ENCODE results near the gene DSG3. TPM values are rescaled to one million over a fixed set of nuclear protein-coding genes. Genes with fewer than 3 reads are reported as not detected.

The DSG3 gene
- total and polyA plus RNA-seq, 2 of the 8 experiments (the other 6 are each of a cell fraction or from before 2014, with no cell fraction given) = 0.03 to 0.07 TPM

DNA sequence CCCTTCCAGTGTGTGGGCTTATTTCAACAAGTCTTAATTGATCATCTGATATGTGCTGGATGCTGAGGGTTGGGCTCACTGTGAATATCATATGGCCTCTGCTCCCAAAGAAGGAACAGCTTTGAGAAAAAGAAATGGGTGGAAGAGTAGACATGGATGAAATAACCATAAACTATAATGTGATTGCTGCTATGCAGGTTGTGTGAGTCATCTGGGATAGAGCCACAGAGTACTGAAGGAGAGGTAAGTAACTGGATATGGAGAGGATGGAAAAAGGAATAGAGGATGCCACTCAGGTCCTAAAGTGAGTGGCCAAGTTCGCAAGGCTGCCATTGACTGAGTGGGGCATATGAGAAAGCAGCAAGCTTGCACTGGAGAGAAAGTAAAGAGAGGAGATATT is 41.8 kb downstream of the DSG3 start (continued):
- TF ChIP-seq, protein P1, sequence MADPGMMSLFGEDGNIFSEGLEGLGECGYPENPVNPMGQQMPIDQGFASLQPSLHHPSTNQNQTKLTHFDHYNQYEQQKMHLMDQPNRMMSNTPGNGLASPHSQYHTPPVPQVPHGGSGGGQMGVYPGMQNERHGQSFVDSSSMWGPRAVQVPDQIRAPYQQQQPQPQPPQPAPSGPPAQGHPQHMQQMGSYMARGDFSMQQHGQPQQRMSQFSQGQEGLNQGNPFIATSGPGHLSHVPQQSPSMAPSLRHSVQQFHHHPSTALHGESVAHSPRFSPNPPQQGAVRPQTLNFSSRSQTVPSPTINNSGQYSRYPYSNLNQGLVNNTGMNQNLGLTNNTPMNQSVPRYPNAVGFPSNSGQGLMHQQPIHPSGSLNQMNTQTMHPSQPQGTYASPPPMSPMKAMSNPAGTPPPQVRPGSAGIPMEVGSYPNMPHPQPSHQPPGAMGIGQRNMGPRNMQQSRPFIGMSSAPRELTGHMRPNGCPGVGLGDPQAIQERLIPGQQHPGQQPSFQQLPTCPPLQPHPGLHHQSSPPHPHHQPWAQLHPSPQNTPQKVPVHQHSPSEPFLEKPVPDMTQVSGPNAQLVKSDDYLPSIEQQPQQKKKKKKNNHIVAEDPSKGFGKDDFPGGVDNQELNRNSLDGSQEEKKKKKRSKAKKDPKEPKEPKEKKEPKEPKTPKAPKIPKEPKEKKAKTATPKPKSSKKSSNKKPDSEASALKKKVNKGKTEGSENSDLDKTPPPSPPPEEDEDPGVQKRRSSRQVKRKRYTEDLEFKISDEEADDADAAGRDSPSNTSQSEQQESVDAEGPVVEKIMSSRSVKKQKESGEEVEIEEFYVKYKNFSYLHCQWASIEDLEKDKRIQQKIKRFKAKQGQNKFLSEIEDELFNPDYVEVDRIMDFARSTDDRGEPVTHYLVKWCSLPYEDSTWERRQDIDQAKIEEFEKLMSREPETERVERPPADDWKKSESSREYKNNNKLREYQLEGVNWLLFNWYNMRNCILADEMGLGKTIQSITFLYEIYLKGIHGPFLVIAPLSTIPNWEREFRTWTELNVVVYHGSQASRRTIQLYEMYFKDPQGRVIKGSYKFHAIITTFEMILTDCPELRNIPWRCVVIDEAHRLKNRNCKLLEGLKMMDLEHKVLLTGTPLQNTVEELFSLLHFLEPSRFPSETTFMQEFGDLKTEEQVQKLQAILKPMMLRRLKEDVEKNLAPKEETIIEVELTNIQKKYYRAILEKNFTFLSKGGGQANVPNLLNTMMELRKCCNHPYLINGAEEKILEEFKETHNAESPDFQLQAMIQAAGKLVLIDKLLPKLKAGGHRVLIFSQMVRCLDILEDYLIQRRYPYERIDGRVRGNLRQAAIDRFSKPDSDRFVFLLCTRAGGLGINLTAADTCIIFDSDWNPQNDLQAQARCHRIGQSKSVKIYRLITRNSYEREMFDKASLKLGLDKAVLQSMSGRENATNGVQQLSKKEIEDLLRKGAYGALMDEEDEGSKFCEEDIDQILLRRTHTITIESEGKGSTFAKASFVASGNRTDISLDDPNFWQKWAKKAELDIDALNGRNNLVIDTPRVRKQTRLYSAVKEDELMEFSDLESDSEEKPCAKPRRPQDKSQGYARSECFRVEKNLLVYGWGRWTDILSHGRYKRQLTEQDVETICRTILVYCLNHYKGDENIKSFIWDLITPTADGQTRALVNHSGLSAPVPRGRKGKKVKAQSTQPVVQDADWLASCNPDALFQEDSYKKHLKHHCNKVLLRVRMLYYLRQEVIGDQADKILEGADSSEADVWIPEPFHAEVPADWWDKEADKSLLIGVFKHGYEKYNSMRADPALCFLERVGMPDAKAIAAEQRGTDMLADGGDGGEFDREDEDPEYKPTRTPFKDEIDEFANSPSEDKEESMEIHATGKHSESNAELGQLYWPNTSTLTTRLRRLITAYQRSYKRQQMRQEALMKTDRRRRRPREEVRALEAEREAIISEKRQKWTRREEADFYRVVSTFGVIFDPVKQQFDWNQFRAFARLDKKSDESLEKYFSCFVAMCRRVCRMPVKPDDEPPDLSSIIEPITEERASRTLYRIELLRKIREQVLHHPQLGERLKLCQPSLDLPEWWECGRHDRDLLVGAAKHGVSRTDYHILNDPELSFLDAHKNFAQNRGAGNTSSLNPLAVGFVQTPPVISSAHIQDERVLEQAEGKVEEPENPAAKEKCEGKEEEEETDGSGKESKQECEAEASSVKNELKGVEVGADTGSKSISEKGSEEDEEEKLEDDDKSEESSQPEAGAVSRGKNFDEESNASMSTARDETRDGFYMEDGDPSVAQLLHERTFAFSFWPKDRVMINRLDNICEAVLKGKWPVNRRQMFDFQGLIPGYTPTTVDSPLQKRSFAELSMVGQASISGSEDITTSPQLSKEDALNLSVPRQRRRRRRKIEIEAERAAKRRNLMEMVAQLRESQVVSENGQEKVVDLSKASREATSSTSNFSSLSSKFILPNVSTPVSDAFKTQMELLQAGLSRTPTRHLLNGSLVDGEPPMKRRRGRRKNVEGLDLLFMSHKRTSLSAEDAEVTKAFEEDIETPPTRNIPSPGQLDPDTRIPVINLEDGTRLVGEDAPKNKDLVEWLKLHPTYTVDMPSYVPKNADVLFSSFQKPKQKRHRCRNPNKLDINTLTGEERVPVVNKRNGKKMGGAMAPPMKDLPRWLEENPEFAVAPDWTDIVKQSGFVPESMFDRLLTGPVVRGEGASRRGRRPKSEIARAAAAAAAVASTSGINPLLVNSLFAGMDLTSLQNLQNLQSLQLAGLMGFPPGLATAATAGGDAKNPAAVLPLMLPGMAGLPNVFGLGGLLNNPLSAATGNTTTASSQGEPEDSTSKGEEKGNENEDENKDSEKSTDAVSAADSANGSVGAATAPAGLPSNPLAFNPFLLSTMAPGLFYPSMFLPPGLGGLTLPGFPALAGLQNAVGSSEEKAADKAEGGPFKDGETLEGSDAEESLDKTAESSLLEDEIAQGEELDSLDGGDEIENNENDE (IDR thresholded peaks at IDR 0.05; ENCODE audit: insufficient replicate concordance, low read length) = no peak
- TF ChIP-seq YY1 (IDR thresholded peaks at IDR 0.05; ENCODE audit: low read depth, low read length) = no peak

Measured in H1 (cell line).